H1 (cell line): ENCODE measurements around the gene TATDN2. TPM values are rescaled to one million over a fixed set of nuclear protein-coding genes. Genes with fewer than 3 reads are reported as not detected.

ENCODE experiments used
- CTCF ChIA-PET: fragments of 300-600 bp; sonication (Branson Sonifier 250); formaldehyde crosslinking; loops from one replicate; lab custom pipeline; 2021; ENCODE audit not compliant: partially characterized antibody; lab: Charles Lee
- POLR2A ChIA-PET: fragments of 300-600 bp; sonication (Branson Sonifier 250); formaldehyde crosslinking; loops from one replicate; lab custom pipeline; 2021; ENCODE audit warnings: inconsistent platforms; ENCODE audit not compliant: partially characterized antibody; lab: Charles Lee
- DNase-seq, 2 experiments: peaks; one replicate each; pipeline versions ENCODE4 v3.0.0 to v3.0.0-alpha.2; 2010 to 2022; ENCODE audit warnings: low spot score in 2 of 2, low read depth in 1 of 2, mixed read lengths in 1 of 2
- FAIRE-seq: peaks from 2 replicates; lab custom pipeline; 2011; peaks lifted over from hg19 to GRCh38; lab: Jason Lieb, UNC
- H2AFZ ChIP-seq: 2 replicates; pipeline ENCODE4 v1.8.1; 2012; ENCODE audit warnings: low read length, inconsistent platforms
- H2AK5ac ChIP-seq: 2 replicates; pipeline ENCODE4 v1.6.1; 2013; ENCODE audit warnings: low read depth, low read length
- H2BK120ac ChIP-seq: replicated peaks from 2 replicates; pipeline ENCODE3; 2013; ENCODE audit warnings: low read depth, low read length, inconsistent platforms
- H2BK12ac ChIP-seq: 2 replicates; pipeline ENCODE4 v1.6.1; 2013; ENCODE audit warnings: low read depth, low read length
- H2BK15ac ChIP-seq: 2 replicates; pipeline ENCODE4 v1.6.1; 2013; ENCODE audit warnings: low read length
- H2BK20ac ChIP-seq: 2 replicates; pipeline ENCODE4 v1.6.1; 2013; ENCODE audit warnings: low read length
- H2BK5ac ChIP-seq: 2 replicates; pipeline ENCODE4 v1.6.1; 2013; ENCODE audit warnings: low read depth, low read length
- H3K14ac ChIP-seq: 2 replicates; pipeline ENCODE4 v1.6.1; 2013; ENCODE audit warnings: inconsistent platforms; ENCODE audit not compliant: insufficient read length
- H3K18ac ChIP-seq: 2 replicates; pipeline ENCODE4 v1.6.1; 2013; ENCODE audit warnings: low read length; ENCODE audit errors: extremely low read depth
- H3K23ac ChIP-seq: 2 replicates; pipeline ENCODE4 v1.6.1; 2013; ENCODE audit warnings: inconsistent platforms; ENCODE audit not compliant: insufficient read length
- H3K23me2 ChIP-seq: 2 replicates; pipeline ENCODE4 v1.6.1; 2013; ENCODE audit warnings: low read depth, low read length
- H3K27ac ChIP-seq: 2 replicates; pipeline ENCODE4 v1.6.1; 2011; ENCODE audit warnings: low read depth, low read length, inconsistent platforms
- H3K27me3 ChIP-seq, 4 experiments: replicated peaks in 1 of 4; 1 replicate in 1 of 4; 2 replicates in 3 of 4; pipeline versions ENCODE4 v1.6.1 to v1.8.1; 2011 to 2013; ENCODE audit warnings: low read length in 3 of 4, mild to moderate bottlenecking in 3 of 4, inconsistent platforms in 2 of 4, mixed read lengths in 2 of 4, moderate library complexity in 1 of 4; ENCODE audit not compliant: control insufficient read depth in 3 of 4, insufficient read depth in 3 of 4; ENCODE audit errors: extremely low read depth in 1 of 4
- H3K36me3 ChIP-seq, 4 experiments: 2 replicates each; pipeline versions ENCODE4 v1.6.1 to v1.8.1; 2011 to 2013; ENCODE audit warnings: mild to moderate bottlenecking in 4 of 4, low read length in 3 of 4, moderate library complexity in 2 of 4, control low read depth in 1 of 4, inconsistent platforms in 1 of 4; ENCODE audit not compliant: insufficient read depth in 4 of 4, control insufficient read depth in 2 of 4
- H3K4ac ChIP-seq: replicated peaks from 2 replicates; pipeline ENCODE3; 2013; ENCODE audit warnings: low read length, low read depth, mixed read lengths, inconsistent platforms; ENCODE audit not compliant: insufficient read length
- H3K4me1 ChIP-seq, 4 experiments: replicated peaks in 1 of 4; 1 replicate in 1 of 4; 2 replicates in 3 of 4; pipeline versions ENCODE4 v1.6.1 to v1.8.1; 2011 to 2013; ENCODE audit warnings: low read length in 3 of 4, inconsistent platforms in 2 of 4, mixed read lengths in 1 of 4; ENCODE audit not compliant: insufficient read depth in 4 of 4, control insufficient read depth in 3 of 4
- H3K4me2 ChIP-seq, 2 experiments: 2 replicates each; pipeline versions ENCODE4 v1.6.1 to v1.8.1; 2011 to 2013; ENCODE audit warnings: low read depth in 2 of 2, low read length in 2 of 2, control low read depth in 1 of 2, inconsistent platforms in 1 of 2, mild to moderate bottlenecking in 1 of 2; ENCODE audit not compliant: insufficient read depth in 1 of 2
- H3K4me3 ChIP-seq, 4 experiments: fragments of 200-600, 300-600 bp in 1 of 4; sonication (generic), shearing (Covaris generic), sonication (Bioruptor Twin) in 1 of 4; 2 replicates each; pipeline versions ENCODE4 v1.5.1 to v1.8.1; 2011 to 2016; ENCODE audit warnings: low read length in 4 of 4, low read depth in 3 of 4, control low read depth in 2 of 4, inconsistent platforms in 2 of 4, mild to moderate bottlenecking in 2 of 4, mixed read lengths in 1 of 4, moderate library complexity in 1 of 4; ENCODE audit not compliant: insufficient read depth in 2 of 4; ENCODE audit errors: extremely low read depth in 1 of 4
- H3K56ac ChIP-seq: replicated peaks from 2 replicates; pipeline ENCODE3; 2013; ENCODE audit warnings: low read depth, mild to moderate bottlenecking, mixed read lengths, low read length, inconsistent platforms; ENCODE audit not compliant: insufficient read length
- H3K79me1 ChIP-seq: 2 replicates; pipeline ENCODE4 v1.6.1; 2013; ENCODE audit warnings: low read depth, low read length, control low read depth
- H3K79me2 ChIP-seq, 2 experiments: 2 replicates each; pipeline versions ENCODE4 v1.6.1 to v1.8.1; 2012 to 2013; ENCODE audit warnings: low read length in 2 of 2, mild to moderate bottlenecking in 2 of 2, inconsistent platforms in 1 of 2; ENCODE audit not compliant: insufficient read depth in 2 of 2, control insufficient read depth in 1 of 2
- H3K9ac ChIP-seq, 4 experiments: replicated peaks in 1 of 4; 1 replicate in 1 of 4; 2 replicates in 3 of 4; pipeline versions ENCODE4 v1.6.1 to v1.8.1; 2011 to 2013; ENCODE audit warnings: low read depth in 3 of 4, low read length in 3 of 4, control low read depth in 2 of 4, mild to moderate bottlenecking in 2 of 4, moderate library complexity in 2 of 4, inconsistent platforms in 1 of 4; ENCODE audit errors: extremely low read depth in 1 of 4
- H3K9me3 ChIP-seq, 2 experiments: 2 replicates each; pipeline versions ENCODE4 v1.6.1 to v1.8.1; 2012 to 2013; ENCODE audit warnings: mild to moderate bottlenecking in 2 of 2, moderate library complexity in 2 of 2, control low read depth in 1 of 2, inconsistent platforms in 1 of 2, low read depth in 1 of 2, low read length in 1 of 2, mixed read lengths in 1 of 2; ENCODE audit not compliant: insufficient read depth in 2 of 2
- H4K20me1 ChIP-seq, 2 experiments: replicated peaks in 1 of 2; 2 replicates each; pipeline versions ENCODE3 to v1.8.1; 2011 to 2013; ENCODE audit warnings: inconsistent platforms in 2 of 2, low read length in 2 of 2, mild to moderate bottlenecking in 1 of 2; ENCODE audit not compliant: insufficient read depth in 2 of 2, control insufficient read depth in 1 of 2
- H4K5ac ChIP-seq: 2 replicates; pipeline ENCODE4 v1.6.1; 2013; ENCODE audit warnings: low read length, low read depth, mixed read lengths, inconsistent platforms; ENCODE audit not compliant: insufficient read length
- H4K8ac ChIP-seq: 2 replicates; pipeline ENCODE4 v1.8.0; 2013; ENCODE audit warnings: mild to moderate bottlenecking, moderate library complexity, low read length, inconsistent platforms; ENCODE audit not compliant: insufficient read depth; ENCODE audit errors: extremely low read depth
- H4K91ac ChIP-seq: replicated peaks from 2 replicates; pipeline ENCODE3; 2013; ENCODE audit warnings: low read length, mixed read lengths, inconsistent platforms; ENCODE audit not compliant: insufficient read length
- E2F6 ChIP-seq: IDR thresholded peaks from 2 replicates; pipeline ENCODE4 v1.6.1; 2012; ENCODE audit warnings: inconsistent platforms
- HDAC2 ChIP-seq, 2 experiments: fragments of 300-600 bp in 1 of 2; sonication (generic) in 1 of 2; IDR thresholded peaks; 2 replicates each; pipeline ENCODE4 v1.6.1; 2011 to 2012; ENCODE audit warnings: low read depth in 2 of 2, low read length in 2 of 2, mild to moderate bottlenecking in 2 of 2, moderate library complexity in 2 of 2, borderline replicate concordance in 1 of 2, inconsistent platforms in 1 of 2
- SIN3A ChIP-seq, 2 experiments: IDR thresholded peaks in 1 of 2; conservative IDR thresholded peaks in 1 of 2; 2 replicates each; pipeline ENCODE4 v1.6.1; 2011 to 2012; ENCODE audit warnings: low read length in 2 of 2, improper control_type of control experiment in 1 of 2, low read depth in 1 of 2, mild to moderate bottlenecking in 1 of 2
- SUZ12 ChIP-seq: fragments of 200-600 bp; sonication (generic); IDR thresholded peaks from 2 replicates; pipeline ENCODE4 v1.6.1; 2012; ENCODE audit warnings: mild to moderate bottlenecking, inconsistent platforms, low read length, moderate library complexity, mixed read lengths
- WGBS, 2 experiments: shearing (Covaris generic) in 1 of 2; methylation state at CpG; one replicate each; pipeline versions ENCODE4 v1.1.6 to v1.1.7; 2013 to 2015; ENCODE audit warnings: low lambda C conversion rate in 2 of 2, mixed read lengths in 2 of 2, inconsistent platforms in 1 of 2, low coverage in 1 of 2, missing lambda C conversion rate in 1 of 2; ENCODE audit not compliant: insufficient replicate concordance in 2 of 2, insufficient coverage in 1 of 2, insufficient read length in 1 of 2; ENCODE audit errors: extremely low coverage in 1 of 2, missing lambda C conversion rate in 1 of 2; 5-methylcytosine and 5-hydroxymethylcytosine counted together
- polyA plus RNA-seq, 7 experiments: library from polyadenylated mRNA; depleted of rRNA in 3 of 7; stranded (reverse) in 5 of 7; unstranded in 2 of 7; fragments of >200 nt in 5 of 7; fragments of 200-250 nt in 2 of 7; gene quantifications; 1 replicate in 5 of 7; 2 replicates in 1 of 7; 4 replicates in 1 of 7; pipeline versions ENCODE4 v1.2.1 to v1.2.3, GENCODE V29; 2011 to 2013; ENCODE audit warnings: missing spikeins in 2 of 7, mixed read lengths in 2 of 7
- total RNA-seq: library from RNA; stranded (reverse); fragmentation: NEBNext Ultra II Directional; extraction: Animal tissue kit (Norgen Biotek cat#: 25700); gene quantifications from 2 replicates; pipeline ENCODE4 v1.2.1, GENCODE V29; 2021

TATDN2 gene
- total and polyA plus RNA-seq, 2 of the 8 experiments (the other 6 are each of a cell fraction or from before 2014, with no cell fraction given): 12.1 to 34.8 TPM

GRCh38 chr3:10288575-10288960 is 40.3 kb downstream of the TATDN2 start:
- H3K79me1 ChIP-seq: no peaks in the 10 kb centered on the region; the same call in 1 of the 2 replicates
- TF ChIP-seq SIN3A (conservative IDR thresholded peaks at IDR 0.05 in 1 of 2, IDR thresholded peaks at IDR 0.05 in 1 of 2; ENCODE audit: low read depth in 1 of 2, low read length in 2 of 2): no peak
- no peak for TF ChIP-seq SUZ12
- TF ChIP-seq E2F6: no peak
- TF ChIP-seq HDAC2 (IDR thresholded peaks at IDR 0.05; ENCODE audit: borderline replicate concordance in 1 of 2, low read depth in 2 of 2, low read length in 2 of 2): no peak
- H4K5ac ChIP-seq: no peak overlapping the region
- no peak overlapping the region for H3K23ac ChIP-seq
- no peaks in the 10 kb centered on the region for H3K23me2 ChIP-seq
- H3K79me2 ChIP-seq: no peaks in the 10 kb centered on the region
- H2BK5ac ChIP-seq: no peak overlapping the region
- POLR2A ChIA-PET: interaction anchor here (0.8 to 1.2 kb wide), 2 partner anchors 12 to 16 kb away, joined by 3 read pairs; no protein-coding TSS in a partner anchor
- CTCF ChIA-PET: interaction anchor here (1.4 to 3.1 kb wide), 4 partner anchors 11 to 124 kb away, joined by 3 to 11 read pairs (median 4); partner anchors contain the start of genes IRAK2 and SEC13
- H2BK12ac ChIP-seq: no peak overlapping the region
- H3K9ac ChIP-seq: peak overlapping the region in 1 of 4 experiments; percentile 31; a peak in 1 of 7 replicates
- peaks cover 0 to 7% (median 4%) of the 10 kb centered on the region in 4 experiments; a peak in 6 of 7 replicates for H3K4me1 ChIP-seq
- H3K4me3 ChIP-seq: no peak overlapping the region
- no peak overlapping the region for H3K4ac ChIP-seq
- no peaks in the 10 kb centered on the region for H3K27me3 ChIP-seq
- H3K18ac ChIP-seq: no peak overlapping the region
- peaks cover 0 to 8% (median 2%) of the 10 kb centered on the region in 4 experiments; a peak in 5 of 8 replicates for H3K36me3 ChIP-seq
- no peak overlapping the region for H4K91ac ChIP-seq
- no peak overlapping the region for H2BK15ac ChIP-seq
- no peak overlapping the region for H2AK5ac ChIP-seq
- peaks cover 0 to 2% of the 10 kb centered on the region in 2 experiments for H4K20me1 ChIP-seq
- H2AFZ ChIP-seq: no peak overlapping the region
- H3K56ac ChIP-seq: no peak overlapping the region
- H2BK120ac ChIP-seq: no peak overlapping the region
- no peak overlapping the region for H3K4me2 ChIP-seq
- H2BK20ac ChIP-seq: no peak overlapping the region
- H3K14ac ChIP-seq: no peak overlapping the region
- DNase-seq: no peak
- no peaks in the 10 kb centered on the region for H3K9me3 ChIP-seq
- no peak for FAIRE-seq
- no peak overlapping the region for H3K27ac ChIP-seq
- H4K8ac ChIP-seq: no peak overlapping the region
- 88% methylated on average over 11 of the region's 11 CpGs; no CpG with 5 or more reads in 1 of the 2 experiments for WGBS, 2 experiments
